Measurements from ENCODE around the gene RBMX.
"Not testable (repeated sequence)": the region's sequence is repeated elsewhere in the genome, so short reads cannot be mapped to it uniquely, and the experiment has no call there.

RBMX gene

GRCh38 chrX:136896121-136896914, 15.8 kb upstream of the RBMX start:
- DNase-seq (ENCODE audit: low read depth), result peak; percentile 71
- TF ChIP-seq, protein P1, sequence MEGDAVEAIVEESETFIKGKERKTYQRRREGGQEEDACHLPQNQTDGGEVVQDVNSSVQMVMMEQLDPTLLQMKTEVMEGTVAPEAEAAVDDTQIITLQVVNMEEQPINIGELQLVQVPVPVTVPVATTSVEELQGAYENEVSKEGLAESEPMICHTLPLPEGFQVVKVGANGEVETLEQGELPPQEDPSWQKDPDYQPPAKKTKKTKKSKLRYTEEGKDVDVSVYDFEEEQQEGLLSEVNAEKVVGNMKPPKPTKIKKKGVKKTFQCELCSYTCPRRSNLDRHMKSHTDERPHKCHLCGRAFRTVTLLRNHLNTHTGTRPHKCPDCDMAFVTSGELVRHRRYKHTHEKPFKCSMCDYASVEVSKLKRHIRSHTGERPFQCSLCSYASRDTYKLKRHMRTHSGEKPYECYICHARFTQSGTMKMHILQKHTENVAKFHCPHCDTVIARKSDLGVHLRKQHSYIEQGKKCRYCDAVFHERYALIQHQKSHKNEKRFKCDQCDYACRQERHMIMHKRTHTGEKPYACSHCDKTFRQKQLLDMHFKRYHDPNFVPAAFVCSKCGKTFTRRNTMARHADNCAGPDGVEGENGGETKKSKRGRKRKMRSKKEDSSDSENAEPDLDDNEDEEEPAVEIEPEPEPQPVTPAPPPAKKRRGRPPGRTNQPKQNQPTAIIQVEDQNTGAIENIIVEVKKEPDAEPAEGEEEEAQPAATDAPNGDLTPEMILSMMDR (IDR thresholded peaks at IDR 0.05; ENCODE audit: low read length, missing control alignments), result no peak
- H3K4me3 ChIP-seq (replicated peaks; ENCODE audit: low read depth, low read length), result no peak overlapping the region

DNA sequence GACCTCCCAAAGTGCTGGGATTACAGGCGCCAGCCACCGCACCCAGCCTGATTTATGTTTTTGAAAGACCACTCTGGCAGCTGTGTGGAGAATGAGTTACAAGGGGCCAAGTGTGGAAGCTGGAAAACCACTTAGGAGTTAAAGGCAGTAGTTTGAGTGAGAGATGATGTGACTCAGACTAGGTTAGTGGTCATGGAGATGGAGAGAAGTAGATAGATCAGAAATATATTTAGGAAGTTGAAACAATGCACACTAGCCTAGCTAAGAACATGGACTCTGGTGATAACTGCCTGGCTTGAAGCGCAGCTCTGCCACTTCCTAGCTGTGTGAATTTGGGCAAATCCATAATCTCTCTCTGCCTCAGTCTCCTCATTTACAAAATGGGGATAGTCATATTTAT, 11.9 kb upstream of the RBMX start:
- TF ChIP-seq, protein P1 (IDR thresholded peaks at IDR 0.05; ENCODE audit: low read length, missing control alignments), result no peak
- no peak overlapping the region for H3K4me3 ChIP-seq (replicated peaks; ENCODE audit: low read depth, low read length)
- DNase-seq (ENCODE audit: low read depth), result no peak

- DNase-seq (ENCODE audit: low read depth); H3K4me3 ChIP-seq (replicated peaks; ENCODE audit: low read depth, low read length): not testable (repeated sequence)
These were observed 10.1 kb upstream of the RBMX start for GRCh38 chrX:136890596-136890995.

GRCh38 chrX:136889269-136889668, 8.7 kb upstream of the RBMX start:
- no peak overlapping the region for H3K4me3 ChIP-seq (replicated peaks; ENCODE audit: low read depth, low read length)
- no peak for DNase-seq (ENCODE audit: low read depth)
- TF ChIP-seq, protein P1 (IDR thresholded peaks at IDR 0.05; ENCODE audit: low read length, missing control alignments), result no peak

DNA sequence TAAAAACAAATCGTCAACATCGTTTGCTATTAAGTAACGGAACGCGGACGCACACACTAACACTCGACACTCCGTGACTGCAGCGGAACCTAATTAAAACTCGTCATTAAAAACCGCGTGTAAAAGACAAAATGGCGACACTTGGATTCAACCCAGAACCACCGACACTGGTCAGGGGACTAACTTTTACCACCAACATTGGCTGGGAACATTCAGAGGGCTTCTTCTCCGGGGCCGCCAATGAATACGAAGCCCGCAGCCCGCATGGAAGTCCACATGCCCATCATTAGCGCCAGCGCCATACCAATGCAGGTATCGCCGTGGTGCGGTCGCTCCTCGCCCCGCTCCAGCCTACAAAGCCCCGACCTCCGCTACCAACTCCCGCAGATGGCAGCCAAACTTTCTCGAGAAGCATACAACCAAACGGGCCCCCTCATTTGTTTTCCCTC, 498 bp downstream of the RBMX start:
- H3K4me3 ChIP-seq (replicated peaks; ENCODE audit: low read depth, low read length), result peak overlapping the region; percentile 89
- TF ChIP-seq, protein P1 (IDR thresholded peaks at IDR 0.05; ENCODE audit: low read length, missing control alignments), result no peak
- DNase-seq (ENCODE audit: low read depth), result peak; percentile 11

DNA sequence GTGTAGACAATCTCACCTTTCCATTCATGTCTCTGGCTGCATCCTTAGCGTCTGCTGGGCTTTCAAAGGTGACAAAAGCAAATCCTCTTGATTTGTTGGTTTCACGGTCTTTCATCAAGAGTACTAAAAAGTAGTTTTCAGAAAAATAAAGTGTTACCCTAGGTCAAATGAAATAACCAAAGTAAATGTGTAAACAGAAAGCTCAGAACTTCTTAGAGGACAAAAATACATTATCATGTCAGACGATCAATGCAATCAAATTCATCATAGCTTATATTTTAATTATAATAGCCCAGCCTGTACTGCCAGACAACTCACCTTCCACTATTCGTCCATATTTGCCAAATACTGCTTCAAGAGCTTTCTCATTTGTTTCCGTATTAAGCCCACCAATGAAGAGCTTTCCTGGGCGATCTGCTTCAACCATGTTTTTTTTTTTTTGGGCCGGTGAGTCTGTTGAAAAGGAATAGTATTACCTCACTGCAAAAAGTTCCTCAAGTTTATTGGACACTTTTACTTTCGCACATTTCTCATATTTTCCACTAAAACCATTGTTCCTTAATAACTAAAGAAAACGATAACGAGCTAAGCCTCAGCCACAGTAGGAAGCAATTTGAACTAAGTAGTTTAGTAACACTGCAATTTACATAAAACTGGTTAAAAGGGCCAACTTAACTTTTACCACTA, 1.4 kb downstream of the RBMX start:
- TF ChIP-seq, protein P1 (IDR thresholded peaks at IDR 0.05; ENCODE audit: low read length, missing control alignments), result no peak
- peak; percentile 23 for DNase-seq (ENCODE audit: low read depth)

GRCh38 chrX:136878423-136878822, 2.1 kb downstream of the RBMX start:
- DNase-seq (ENCODE audit: low read depth), result no peak
- TF ChIP-seq, protein P1 (IDR thresholded peaks at IDR 0.05; ENCODE audit: low read length, missing control alignments), result no peak
- peak overlapping the region; percentile 89 for H3K4me3 ChIP-seq (replicated peaks; ENCODE audit: low read depth, low read length)

More for the DNA sequence above, 1.4 kb downstream of the RBMX start:
- peak overlapping the region; percentile 89 for H3K4me3 ChIP-seq (replicated peaks; ENCODE audit: low read depth, low read length)

- not testable (repeated sequence) for DNase-seq (ENCODE audit: low read depth); H3K4me3 ChIP-seq (replicated peaks; ENCODE audit: low read depth, low read length)
These were observed 6.4 kb downstream of the RBMX start for GRCh38 chrX:136874114-136874513.

DNA sequence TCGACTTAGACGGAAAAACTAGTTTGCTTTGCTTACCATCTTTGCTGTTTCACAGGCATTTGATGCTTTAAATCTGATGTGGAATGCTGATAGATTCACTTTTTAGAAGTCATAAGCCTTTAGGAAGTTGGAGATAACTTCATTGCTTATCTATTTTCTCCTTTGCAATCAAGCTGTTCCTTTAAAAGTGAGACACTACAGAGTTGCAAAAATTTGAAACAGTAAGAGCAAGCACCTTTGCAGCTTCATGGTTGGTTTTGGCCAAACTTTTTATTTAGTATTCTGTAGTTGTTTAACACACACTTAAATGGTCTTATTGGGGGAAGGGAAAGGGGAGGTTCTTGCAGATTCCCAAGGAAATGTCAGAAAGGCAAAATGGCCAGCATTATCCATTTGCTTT, 7.3 kb downstream of the RBMX start:
- not testable (repeated sequence) for DNase-seq (ENCODE audit: low read depth)

More for the DNA sequence above, 7.3 kb downstream of the RBMX start:
- H3K4me3 ChIP-seq (replicated peaks; ENCODE audit: low read depth, low read length), result not testable (repeated sequence)
